NOMO-1 (cell line): ENCODE measurements around the gene RASA3.

ENCODE experiments used
- DNase-seq, 2 experiments: peaks; one replicate each; lab custom pipeline; 2025; ENCODE audit not compliant: unreplicated experiment in 2 of 2; lab: John Stamatoyannopoulos, UW

The RASA3 gene

DNA sequence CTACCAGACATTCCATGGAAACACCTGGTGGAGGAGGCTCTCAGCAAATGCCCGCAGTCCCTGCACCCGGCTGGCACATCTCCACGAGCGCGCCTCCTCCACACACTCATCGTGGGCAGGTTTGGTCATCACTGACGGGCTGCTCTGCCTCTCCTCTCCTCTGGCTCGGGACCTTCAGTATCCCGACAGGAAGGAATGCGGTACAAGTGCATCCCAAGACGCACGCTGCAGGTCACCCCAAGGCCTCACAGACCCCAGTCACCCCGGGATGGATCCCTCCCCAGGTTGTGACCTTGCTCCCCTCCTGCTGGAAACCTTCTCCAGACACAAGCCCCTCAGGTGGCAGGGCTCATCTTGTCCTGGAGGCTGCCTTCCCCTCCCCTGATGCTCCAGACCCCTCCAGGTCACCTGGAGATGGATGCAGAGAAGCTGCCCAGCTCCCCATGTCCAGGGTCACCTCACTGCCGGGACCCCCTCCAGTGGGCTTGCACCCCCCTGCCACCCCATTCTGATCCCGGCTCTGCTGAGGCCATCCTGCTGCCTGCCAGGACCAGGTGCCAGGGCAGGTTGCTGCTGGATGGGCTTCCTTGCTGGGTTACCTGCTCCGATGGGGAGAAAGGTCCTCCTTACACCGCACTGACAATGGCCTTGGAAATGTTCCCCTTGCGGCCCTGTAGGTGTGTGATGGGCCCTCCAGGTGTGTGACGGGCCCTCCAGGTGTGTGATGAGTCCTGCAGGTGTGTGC lies 188.4 kb downstream of the RASA3 start:
- DNase-seq = no peak

DNA sequence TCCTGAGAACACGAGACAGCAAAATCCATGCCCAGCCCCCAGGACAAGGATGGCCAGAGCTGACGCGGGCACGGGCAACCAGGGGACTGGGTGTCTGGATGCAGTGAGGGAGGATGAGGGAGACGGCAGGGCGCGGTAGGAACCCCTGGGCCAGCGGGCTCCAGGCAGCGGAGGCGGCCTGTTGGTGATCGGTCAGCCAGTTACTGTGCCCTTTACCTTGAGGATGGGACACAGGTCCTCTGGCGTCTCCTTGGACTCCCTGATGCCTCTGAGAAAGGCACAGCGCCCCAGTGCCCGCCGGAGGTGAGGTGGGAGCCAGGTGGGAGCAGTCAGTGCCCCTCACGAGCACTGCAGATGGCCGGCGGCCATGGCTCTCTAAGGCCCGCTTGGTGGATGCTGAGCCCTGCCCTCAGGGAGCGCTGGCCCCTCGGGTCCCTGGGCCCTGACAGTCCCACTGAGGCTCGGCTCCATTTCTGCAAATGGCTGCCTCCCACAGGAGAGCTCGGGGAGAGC lies 189.8 kb downstream of the RASA3 start:
- DNase-seq = no peak

GRCh38 chr13:113941571-113942191 lies 190.7 kb downstream of the RASA3 start:
- peak; percentile 6 to 11 for DNase-seq

GRCh38 chr13:113939944-113940297 lies 192.5 kb downstream of the RASA3 start:
- no peak for DNase-seq

- DNase-seq = no peak
Observed at GRCh38 chr13:113939129-113939943, 193.1 kb downstream of the RASA3 start.

DNA sequence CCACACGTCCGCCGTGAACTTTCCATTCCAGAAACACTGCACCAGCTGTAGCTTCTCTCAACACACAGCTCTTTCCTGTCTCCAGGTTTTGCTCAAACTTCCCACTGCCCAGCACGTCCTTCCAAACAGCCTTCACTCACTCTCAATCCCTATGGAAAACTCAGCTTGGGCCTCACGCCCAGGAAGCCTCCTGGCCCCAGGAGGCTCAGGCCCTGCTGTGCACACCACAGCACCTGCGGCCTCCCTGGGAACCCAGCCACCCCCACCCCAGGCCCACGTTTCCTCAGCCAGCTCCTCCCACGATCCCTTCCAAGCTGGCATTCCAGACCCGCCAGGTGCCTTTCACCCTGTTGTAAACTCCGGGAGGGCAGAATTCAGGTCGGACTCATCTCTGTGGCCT lies 193.7 kb downstream of the RASA3 start:
- DNase-seq = no peak

DNA sequence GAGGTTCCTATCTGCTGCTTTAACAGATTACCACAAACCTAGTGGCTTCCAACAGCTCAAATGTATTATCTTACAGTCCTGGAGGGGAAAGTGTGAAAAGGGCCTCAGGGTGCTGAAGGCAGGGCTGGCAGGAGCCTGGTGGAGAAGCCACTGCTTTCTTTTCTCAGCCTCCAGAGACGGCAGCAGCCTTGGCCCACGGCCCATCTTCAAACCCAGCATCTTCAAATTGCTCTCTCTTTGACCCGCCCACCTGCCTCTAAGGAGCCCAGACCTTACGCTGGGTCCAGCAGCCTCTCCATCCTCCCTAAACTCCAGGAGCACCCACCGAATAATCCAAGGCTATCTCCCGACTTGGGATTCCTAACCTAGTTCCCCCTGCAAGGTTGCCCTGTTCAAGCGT lies 194.2 kb downstream of the RASA3 start:
- no peak for DNase-seq

- DNase-seq = no peak
Observed at GRCh38 chr13:113937527-113938180, 194.8 kb downstream of the RASA3 start.

DNA sequence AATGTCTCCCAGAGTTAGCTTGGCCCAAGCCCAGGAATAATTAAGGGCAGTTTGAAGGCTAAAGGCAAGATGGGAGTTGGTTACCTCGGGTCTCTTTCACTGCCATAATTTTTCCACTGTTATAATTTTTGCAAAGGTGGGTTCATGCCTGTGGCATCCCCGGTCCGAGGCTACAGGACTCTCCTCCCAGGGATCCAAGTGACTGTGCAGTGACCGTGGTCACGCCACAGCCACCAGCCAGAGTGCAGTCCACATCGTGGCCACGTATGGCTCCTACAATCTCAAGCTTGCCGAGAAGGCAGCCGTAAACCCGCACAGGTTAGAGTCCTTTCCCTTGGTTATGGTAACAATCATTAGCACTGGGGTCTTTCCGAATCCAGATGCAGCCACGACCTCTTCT lies 195.3 kb downstream of the RASA3 start:
- DNase-seq = no peak

DNA sequence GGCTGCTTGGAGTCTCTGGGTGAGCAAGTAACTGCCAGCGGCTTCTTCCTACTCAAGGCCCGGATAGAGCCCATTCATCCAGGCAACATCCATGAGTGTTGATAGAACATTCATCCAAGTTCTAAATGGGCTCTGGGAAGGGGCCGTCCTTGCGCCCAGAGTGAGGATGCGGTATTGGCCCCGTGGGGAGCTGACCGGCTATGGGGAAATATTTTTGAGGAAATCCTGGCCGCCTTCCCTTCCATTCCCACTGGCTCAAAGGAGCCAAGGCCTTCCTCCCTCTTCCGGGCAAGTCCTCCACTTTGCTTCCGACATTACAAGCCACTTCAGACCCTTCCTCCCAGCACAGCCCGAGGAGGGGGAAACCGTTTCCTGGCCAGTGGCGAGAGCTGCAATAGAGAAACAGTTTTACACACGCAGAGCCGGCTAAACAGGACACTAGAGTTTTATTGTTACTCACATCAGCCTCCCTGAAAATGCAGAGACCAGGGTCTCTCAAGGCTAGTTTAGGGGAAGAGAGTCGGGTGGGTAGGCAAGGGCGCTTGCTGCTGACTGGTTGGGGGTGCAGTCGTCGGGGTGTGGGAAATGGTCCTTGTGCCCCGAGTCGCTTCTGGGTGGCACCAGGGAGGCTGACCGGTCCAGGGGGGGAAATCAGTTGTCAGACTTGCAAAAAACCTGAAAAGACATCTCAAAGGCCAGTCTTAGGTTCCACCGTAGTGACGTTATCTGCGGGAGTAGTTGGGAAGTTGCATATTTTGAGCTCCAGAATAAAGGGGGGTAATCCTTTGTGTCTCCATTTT lies 196.1 kb downstream of the RASA3 start:
- no peak for DNase-seq

- no peak for DNase-seq
Observed at GRCh38 chr13:113935001-113935844, 197.2 kb downstream of the RASA3 start.

DNA sequence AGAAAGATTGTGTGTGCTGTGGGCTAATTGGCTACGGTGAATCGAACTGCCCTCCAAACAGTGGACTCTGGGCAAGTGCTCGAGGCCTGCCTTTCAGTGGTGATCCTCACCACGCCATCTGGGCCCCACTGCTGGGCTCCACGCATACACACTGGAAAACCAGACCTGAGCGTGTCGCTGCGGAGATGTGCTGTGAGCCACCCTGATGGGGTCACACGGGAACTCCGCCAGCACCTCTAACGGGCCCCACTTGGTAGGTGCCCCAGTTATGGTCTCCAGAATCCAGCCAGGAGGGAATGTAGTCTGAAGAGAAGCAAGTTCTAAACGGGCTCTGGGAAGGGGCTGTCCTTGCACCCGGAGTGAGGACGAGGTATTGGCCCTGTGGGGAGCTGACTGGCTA lies 197.8 kb downstream of the RASA3 start:
- DNase-seq = no peak

- no peak for DNase-seq
Observed at GRCh38 chr13:113933901-113934300, 198.5 kb downstream of the RASA3 start.

DNA sequence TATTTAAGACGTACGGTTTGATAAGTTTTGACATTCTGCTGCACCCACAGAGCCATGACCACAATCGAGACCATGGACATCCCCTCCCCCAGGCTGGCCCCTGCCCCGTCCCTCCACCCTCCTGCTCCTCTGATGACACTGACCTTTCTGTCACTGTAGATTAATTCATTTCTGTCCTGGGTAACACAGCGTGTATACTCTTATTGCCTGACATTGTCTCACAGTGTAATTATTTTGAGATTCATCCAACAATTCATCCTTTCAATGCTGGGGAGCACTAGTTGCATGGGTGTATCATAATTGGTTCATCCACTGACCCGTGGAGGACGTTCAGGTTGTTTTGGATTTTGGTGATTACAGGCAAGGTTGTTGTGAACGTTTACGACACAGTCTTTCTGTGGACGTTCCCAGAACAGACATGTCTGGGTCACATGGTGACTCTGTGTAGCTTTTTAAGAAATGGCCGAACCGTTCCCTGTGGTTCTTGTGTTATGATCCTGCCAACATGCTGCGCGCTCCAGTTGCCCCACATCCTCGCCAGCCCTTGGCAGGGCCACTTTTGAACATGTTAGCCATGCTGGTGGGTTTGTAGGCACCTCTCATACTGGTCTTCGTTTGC lies 200.5 kb downstream of the RASA3 start:
- no peak for DNase-seq

GRCh38 chr13:113930671-113931637 lies 201.5 kb downstream of the RASA3 start:
- peak; percentile 59 to 75 for DNase-seq

GRCh38 chr13:113929628-113930615 lies 202.5 kb downstream of the RASA3 start:
- no peak for DNase-seq
